MM.1S (cell line): ENCODE data around the gene GP9.

ENCODE experiments used
- CTCF ChIP-seq: fragments of 300-600 bp; sonication (generic); IDR thresholded peaks from 2 replicates; pipeline ENCODE4 v1.5.1; 2016; ENCODE audit warnings: antibody characterized with exemption, low read length, mixed read lengths
- EZH2 ChIP-seq: fragments of 300-600 bp; sonication (generic); optimal IDR thresholded peaks from 2 replicates; pipeline ENCODE3; 2017; ENCODE audit warnings: low read depth, mild to moderate bottlenecking, antibody characterized with exemption, low read length, mixed read lengths

DNA sequence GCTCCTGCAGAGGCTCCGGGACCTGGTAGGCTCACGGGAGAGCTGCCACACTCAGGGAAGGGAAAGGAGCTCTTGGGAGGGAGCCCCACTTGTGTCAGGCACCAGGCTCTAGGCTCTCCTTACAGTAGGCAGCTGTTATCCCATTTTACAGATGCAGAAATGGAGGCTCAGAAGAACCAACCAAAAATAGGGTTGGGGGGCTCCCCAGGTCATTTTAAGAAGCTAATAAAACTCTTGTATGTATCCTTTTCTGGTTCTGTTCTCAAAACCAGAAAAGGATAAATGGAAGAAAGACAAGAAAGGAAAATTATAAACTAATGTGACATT is 23.5 kb upstream of the GP9 start:
- TF ChIP-seq CTCF: no peak
- TF ChIP-seq EZH2: no peak
